PC-3 (cell line): ENCODE data around the gene SMG7. TPM values are rescaled to one million over a fixed set of nuclear protein-coding genes. Genes with fewer than 3 reads are reported as not detected.

ENCODE experiments used
- ATAC-seq: fragments of 200-7000 bp; cut with Tn5 transposase; 2 replicates; pipeline ENCODE4 v1.9.1; 2020; ENCODE audit warnings: mild to moderate bottlenecking, moderate library complexity
- BruUV-seq: library from RNA; stranded (reverse); fragments of 400-500 nt; replicated peaks from 2 replicates; lab custom pipeline; 2021; lab: Mats Ljungman, UMichigan
- CTCF ChIA-PET: fragments of 300-600 bp; sonication (Branson Sonifier 250); formaldehyde crosslinking; loops from one replicate; lab custom pipeline; 2022; ENCODE audit warnings: antibody characterized with exemption; lab: Charles Lee
- POLR2A ChIA-PET: fragments of 300-600 bp; sonication (Branson Sonifier 250); formaldehyde crosslinking; loops from one replicate; lab custom pipeline; 2022; ENCODE audit warnings: antibody characterized with exemption; ENCODE audit not compliant: unreplicated experiment; lab: Charles Lee
- DNase-seq: peaks from one replicate; pipeline ENCODE4 v3.0.0-alpha.2; 2015
- H2AFZ ChIP-seq: fragments of 300-600 bp; sonication (generic); 2 replicates; pipeline ENCODE4 v1.6.0; 2016; ENCODE audit warnings: antibody characterized with exemption, low read length
- H3F3A ChIP-seq: fragments of 300-600 bp; sonication (generic); one replicate; pipeline ENCODE4 v1.6.0; 2017; ENCODE audit warnings: antibody characterized with exemption, low read length, control low read depth, mild to moderate bottlenecking; ENCODE audit not compliant: unreplicated experiment
- H3K27ac ChIP-seq: fragments of 300-600 bp; sonication (generic); 2 replicates; pipeline ENCODE4 v1.5.1; 2016; ENCODE audit warnings: mild to moderate bottlenecking, low read length
- H3K27me3 ChIP-seq: fragments of 300-600 bp; sonication (generic); 2 replicates; pipeline ENCODE4 v1.6.1; 2016; ENCODE audit warnings: low read length, mixed read lengths
- H3K36me3 ChIP-seq: fragments of 300-600 bp; sonication (generic); 2 replicates; pipeline ENCODE4 v1.6.1; 2016; ENCODE audit warnings: low read depth, mixed run types, low read length, mixed read lengths
- H3K4me1 ChIP-seq: fragments of 300-600 bp; sonication (generic); 2 replicates; pipeline ENCODE4 v1.5.1; 2016; ENCODE audit warnings: low read length; ENCODE audit not compliant: insufficient read depth
- H3K4me2 ChIP-seq: fragments of 300-600 bp; sonication (generic); 2 replicates; pipeline ENCODE4 v1.6.0; 2016; ENCODE audit warnings: low read length
- H3K4me3 ChIP-seq: fragments of 300-600 bp; sonication (generic); 2 replicates; pipeline ENCODE4 v1.5.1; 2016; ENCODE audit warnings: mild to moderate bottlenecking, low read length, mixed read lengths
- H3K79me2 ChIP-seq: fragments of 300-600 bp; sonication (generic); 2 replicates; pipeline ENCODE4 v1.6.1; 2017; ENCODE audit warnings: low read length, mixed read lengths
- H3K9ac ChIP-seq: fragments of 300-600 bp; sonication (generic); 2 replicates; pipeline ENCODE4 v1.6.0; 2016; ENCODE audit warnings: mild to moderate bottlenecking, low read length
- H3K9me2 ChIP-seq: fragments of 300-600 bp; sonication (generic); replicated peaks from 2 replicates; pipeline ENCODE4 v1.6.1; 2016; ENCODE audit warnings: mixed run types, low read length, mixed read lengths
- H3K9me3 ChIP-seq: fragments of 300-600 bp; sonication (generic); 2 replicates; pipeline ENCODE4 v1.6.1; 2016; ENCODE audit warnings: low read length, mixed read lengths
- H4K20me1 ChIP-seq: fragments of 300-600 bp; sonication (generic); 2 replicates; pipeline ENCODE4 v1.6.1; 2016; ENCODE audit warnings: low read length, mixed read lengths
- EZH2 ChIP-seq: fragments of 300-600 bp; sonication (generic); IDR thresholded peaks from one replicate; pipeline ENCODE4 v1.6.1; 2017; ENCODE audit warnings: antibody characterized with exemption, mild to moderate bottlenecking, low read length; ENCODE audit not compliant: unreplicated experiment
- EZH2phosphoT487 ChIP-seq: fragments of 300-600 bp; sonication (generic); IDR thresholded peaks from 2 replicates; pipeline ENCODE4 v1.6.1; 2018; ENCODE audit warnings: mild to moderate bottlenecking, antibody characterized with exemption, low read length, borderline replicate concordance
- intact Hi-C: fragments of 100-400 bp; cut with micrococcal nuclease; formaldehyde crosslinking; loops from 2 replicates; pipeline ENCODE4 v1.9.0; 2023
- total RNA-seq: library from RNA; depleted of rRNA; stranded (reverse); fragments of >200 nt; gene quantifications from 2 replicates; pipeline ENCODE4 v1.2.3, GENCODE V29; 2014
- TF ChIP-seq, protein P1 (sequence below): fragments of 300-600 bp; sonication (generic); conservative IDR thresholded peaks from 2 replicates; pipeline ENCODE4 v1.5.1; 2017; ENCODE audit warnings: antibody characterized with exemption, low read depth, mild to moderate bottlenecking, low read length

Gene SMG7
- total RNA-seq, 1 experiment from 2014 or later = 25.5 TPM

DNA sequence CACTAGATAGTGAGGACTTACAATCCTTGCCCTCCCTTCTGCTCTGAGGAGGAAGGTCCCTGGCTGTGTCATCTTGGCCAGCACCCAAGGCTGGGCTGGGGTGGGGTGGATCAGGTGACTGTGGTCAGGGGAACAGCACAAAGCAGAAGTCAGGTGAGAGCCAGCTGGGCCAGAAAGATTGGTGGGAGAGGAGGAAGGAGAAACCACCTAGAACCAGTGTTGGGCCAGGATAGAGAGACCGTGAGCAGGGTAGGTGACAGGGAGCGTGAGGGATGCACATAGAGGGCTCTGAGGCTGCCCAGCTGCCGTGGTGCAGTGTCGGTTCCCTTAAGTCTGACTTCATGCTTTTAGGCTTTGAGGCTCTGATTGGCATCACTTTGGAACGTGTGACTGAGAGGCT, 95.3 kb downstream of the SMG7 start:
- DNase-seq (peak; percentile 80), ATAC-seq (peak; percentile 68)
- no peaks in the 10 kb centered on the region for H3K9me2 ChIP-seq
- H3K27me3 ChIP-seq = no peaks in the 10 kb centered on the region
- no peak overlapping the region for H2AFZ ChIP-seq
- no TSS peak for BruUV-seq
- peak overlapping the region; percentile 82 for H3K27ac ChIP-seq
- H3K4me2 ChIP-seq = peak overlapping the region; percentile 80
- TF ChIP-seq EZH2phosphoT487 (no peak), EZH2 (no peak)
- TF ChIP-seq, protein P1, sequence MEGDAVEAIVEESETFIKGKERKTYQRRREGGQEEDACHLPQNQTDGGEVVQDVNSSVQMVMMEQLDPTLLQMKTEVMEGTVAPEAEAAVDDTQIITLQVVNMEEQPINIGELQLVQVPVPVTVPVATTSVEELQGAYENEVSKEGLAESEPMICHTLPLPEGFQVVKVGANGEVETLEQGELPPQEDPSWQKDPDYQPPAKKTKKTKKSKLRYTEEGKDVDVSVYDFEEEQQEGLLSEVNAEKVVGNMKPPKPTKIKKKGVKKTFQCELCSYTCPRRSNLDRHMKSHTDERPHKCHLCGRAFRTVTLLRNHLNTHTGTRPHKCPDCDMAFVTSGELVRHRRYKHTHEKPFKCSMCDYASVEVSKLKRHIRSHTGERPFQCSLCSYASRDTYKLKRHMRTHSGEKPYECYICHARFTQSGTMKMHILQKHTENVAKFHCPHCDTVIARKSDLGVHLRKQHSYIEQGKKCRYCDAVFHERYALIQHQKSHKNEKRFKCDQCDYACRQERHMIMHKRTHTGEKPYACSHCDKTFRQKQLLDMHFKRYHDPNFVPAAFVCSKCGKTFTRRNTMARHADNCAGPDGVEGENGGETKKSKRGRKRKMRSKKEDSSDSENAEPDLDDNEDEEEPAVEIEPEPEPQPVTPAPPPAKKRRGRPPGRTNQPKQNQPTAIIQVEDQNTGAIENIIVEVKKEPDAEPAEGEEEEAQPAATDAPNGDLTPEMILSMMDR = no peak
- peaks cover 6% of the 10 kb centered on the region for H3F3A ChIP-seq
- no peak overlapping the region for H3K9ac ChIP-seq
- no peaks in the 10 kb centered on the region for H3K36me3 ChIP-seq
- no peak overlapping the region for H3K4me3 ChIP-seq
- intact Hi-C loops = no loop called here
- peaks cover 34% of the 10 kb centered on the region for H3K4me1 ChIP-seq
- no peaks in the 10 kb centered on the region for H3K9me3 ChIP-seq
- POLR2A ChIA-PET = no interaction called here
- no peaks in the 10 kb centered on the region for H4K20me1 ChIP-seq
- CTCF ChIA-PET = no interaction called here
- H3K79me2 ChIP-seq = peaks cover 14% of the 10 kb centered on the region; the same call in 1 of the 2 replicates

DNA sequence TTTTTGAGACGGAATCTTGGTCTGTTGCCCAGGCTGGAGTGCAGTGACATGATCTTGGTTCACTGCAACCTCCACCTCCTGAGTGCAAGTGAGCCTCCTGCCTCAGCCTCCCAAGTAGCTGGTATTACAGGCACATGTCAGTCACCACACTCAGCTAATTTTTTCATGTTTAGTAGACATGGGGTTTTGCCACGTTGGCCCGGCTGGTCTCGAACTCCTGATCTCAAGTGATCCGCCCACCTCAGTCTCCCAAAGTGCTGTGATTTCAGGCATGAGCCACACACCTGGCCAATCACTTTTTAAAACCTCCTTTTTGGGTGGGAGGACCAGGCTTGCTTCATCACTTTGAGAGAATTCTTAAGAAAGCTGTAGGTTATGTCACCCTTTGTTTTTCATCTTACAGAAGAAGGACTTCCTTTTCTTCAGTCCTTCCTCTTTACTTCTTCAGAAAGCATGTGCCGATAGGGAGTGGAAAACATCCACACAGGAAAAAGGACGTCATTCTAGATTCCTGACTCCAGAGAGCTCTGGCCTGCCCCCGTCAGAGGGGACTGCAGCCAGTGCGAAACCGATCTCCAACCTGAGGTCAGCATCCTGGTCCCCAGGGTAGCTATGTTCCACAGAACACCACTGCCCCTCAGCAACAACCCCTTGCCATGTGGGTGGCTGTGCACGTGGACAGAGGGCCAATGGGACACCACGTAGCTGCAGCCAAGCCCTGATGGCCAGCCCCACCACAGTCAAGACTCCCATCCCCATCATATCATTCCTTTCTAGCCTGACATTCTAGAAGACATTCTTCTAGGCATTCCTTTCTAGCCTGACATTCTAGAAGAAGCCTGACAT, 96.1 kb downstream of the SMG7 start:
- H3K27me3 ChIP-seq = no peaks in the 10 kb centered on the region
- no peak for DNase-seq
- peak overlapping the region; percentile 80 for H3K4me2 ChIP-seq
- peak overlapping the region; percentile 45; the same call in 1 of the 2 replicates for H3K4me3 ChIP-seq
- no peaks in the 10 kb centered on the region for H3K36me3 ChIP-seq
- no peaks in the 10 kb centered on the region for H3K9me3 ChIP-seq
- H4K20me1 ChIP-seq = no peaks in the 10 kb centered on the region
- BruUV-seq = TSS peak; percentile 79
- CTCF ChIA-PET = no interaction called here
- peak; percentile 4; the same call in 1 of the 2 replicates for ATAC-seq
- POLR2A ChIA-PET = interaction anchor here (0.5 kb wide), 2 partner anchors 14 to 67 kb away, joined by 3 read pairs; no protein-coding TSS in a partner anchor
- TF ChIP-seq, protein P1 = no peak
- TF ChIP-seq EZH2 = no peak
- no peak for TF ChIP-seq EZH2phosphoT487
- peak overlapping the region; percentile 82 for H3K27ac ChIP-seq
- no peak overlapping the region for H2AFZ ChIP-seq
- H3K79me2 ChIP-seq = peaks cover 14% of the 10 kb centered on the region; the same call in 1 of the 2 replicates
- H3K4me1 ChIP-seq = peaks cover 34% of the 10 kb centered on the region
- intact Hi-C loops = no loop called here
- peaks cover 6% of the 10 kb centered on the region for H3F3A ChIP-seq
- peak overlapping the region; percentile 18; the same call in 1 of the 2 replicates for H3K9ac ChIP-seq
- H3K9me2 ChIP-seq = no peaks in the 10 kb centered on the region
